CD4-positive, alpha-beta T cell treated with Interleukin-15 for 4 hours (primary cell): ENCODE results near the gene MRPS23.

ENCODE experiments used
- DNase-seq: peaks from one replicate; pipeline ENCODE4 v3.0.0-alpha.2; 2020; ENCODE audit warnings: low spot score

MRPS23 gene

GRCh38 chr17:57879437-57880085 is 29.7 kb upstream of the MRPS23 start:
- no peak for DNase-seq

- DNase-seq: no peak
Observed at GRCh38 chr17:57877803-57878377, 28.0 kb upstream of the MRPS23 start.

GRCh38 chr17:57876866-57877237 is 27.0 kb upstream of the MRPS23 start:
- DNase-seq: no peak

- DNase-seq: no peak
Observed at GRCh38 chr17:57876023-57876865, 26.4 kb upstream of the MRPS23 start.

GRCh38 chr17:57875290-57876022 is 25.6 kb upstream of the MRPS23 start:
- DNase-seq: no peak

GRCh38 chr17:57874434-57875289 is 24.8 kb upstream of the MRPS23 start:
- DNase-seq: no peak

GRCh38 chr17:57874058-57874419 is 24.2 kb upstream of the MRPS23 start:
- no peak for DNase-seq

GRCh38 chr17:57873261-57874057 is 23.6 kb upstream of the MRPS23 start:
- no peak for DNase-seq

GRCh38 chr17:57872536-57872935 is 22.7 kb upstream of the MRPS23 start:
- DNase-seq: no peak

GRCh38 chr17:57871863-57872262 is 22.0 kb upstream of the MRPS23 start:
- DNase-seq: no peak

- no peak for DNase-seq
Observed at GRCh38 chr17:57871155-57871554, 21.3 kb upstream of the MRPS23 start.

GRCh38 chr17:57870283-57870635 is 20.4 kb upstream of the MRPS23 start:
- DNase-seq: no peak

GRCh38 chr17:57869617-57870282 is 19.9 kb upstream of the MRPS23 start:
- DNase-seq: no peak

GRCh38 chr17:57868910-57869616 is 19.2 kb upstream of the MRPS23 start:
- no peak for DNase-seq

GRCh38 chr17:57868007-57868909 is 18.4 kb upstream of the MRPS23 start:
- DNase-seq: peak; percentile 23

GRCh38 chr17:57867126-57867525 is 17.3 kb upstream of the MRPS23 start:
- no peak for DNase-seq

GRCh38 chr17:57866723-57867122 is 16.9 kb upstream of the MRPS23 start:
- no peak for DNase-seq

GRCh38 chr17:57866319-57866718 is 16.5 kb upstream of the MRPS23 start:
- DNase-seq: no peak

GRCh38 chr17:57864273-57864672 is 14.4 kb upstream of the MRPS23 start:
- no peak for DNase-seq
